ENCODE results near the gene CDC42BPB.

GRCh38 chr14:102977475-102977874 lies 79.9 kb downstream of the CDC42BPB start:
- TF ChIP-seq, protein P1, sequence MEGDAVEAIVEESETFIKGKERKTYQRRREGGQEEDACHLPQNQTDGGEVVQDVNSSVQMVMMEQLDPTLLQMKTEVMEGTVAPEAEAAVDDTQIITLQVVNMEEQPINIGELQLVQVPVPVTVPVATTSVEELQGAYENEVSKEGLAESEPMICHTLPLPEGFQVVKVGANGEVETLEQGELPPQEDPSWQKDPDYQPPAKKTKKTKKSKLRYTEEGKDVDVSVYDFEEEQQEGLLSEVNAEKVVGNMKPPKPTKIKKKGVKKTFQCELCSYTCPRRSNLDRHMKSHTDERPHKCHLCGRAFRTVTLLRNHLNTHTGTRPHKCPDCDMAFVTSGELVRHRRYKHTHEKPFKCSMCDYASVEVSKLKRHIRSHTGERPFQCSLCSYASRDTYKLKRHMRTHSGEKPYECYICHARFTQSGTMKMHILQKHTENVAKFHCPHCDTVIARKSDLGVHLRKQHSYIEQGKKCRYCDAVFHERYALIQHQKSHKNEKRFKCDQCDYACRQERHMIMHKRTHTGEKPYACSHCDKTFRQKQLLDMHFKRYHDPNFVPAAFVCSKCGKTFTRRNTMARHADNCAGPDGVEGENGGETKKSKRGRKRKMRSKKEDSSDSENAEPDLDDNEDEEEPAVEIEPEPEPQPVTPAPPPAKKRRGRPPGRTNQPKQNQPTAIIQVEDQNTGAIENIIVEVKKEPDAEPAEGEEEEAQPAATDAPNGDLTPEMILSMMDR (IDR thresholded peaks at IDR 0.05): no peak
- TF ChIP-seq POLR2A (IDR thresholded peaks at IDR 0.05): no peak
